K562 (cell line): ENCODE measurements around the gene U2SURP. TPM values are rescaled to one million over a fixed set of nuclear protein-coding genes. Genes with fewer than 3 reads are reported as not detected.

ENCODE experiments used
- ESRRA ChIP-seq: fragments of 450-650 bp; IDR thresholded peaks from 2 replicates; pipeline ENCODE4 v1.6.1; 2014; ENCODE audit warnings: low read depth, mild to moderate bottlenecking, moderate library complexity, borderline replicate concordance
- FIP1L1 ChIP-seq: fragments of 200-400 bp; formaldehyde crosslinking; IDR thresholded peaks from 2 replicates; pipeline ENCODE4 v1.6.1; 2018; ENCODE audit warnings: mild to moderate bottlenecking, low read depth, low read length; ENCODE audit not compliant: poor library complexity, severe bottlenecking
- FOXM1 ChIP-seq, 2 experiments: fragments of 450-650 bp in 1 of 2; sonication (generic) in 1 of 2; formaldehyde crosslinking in 1 of 2; IDR thresholded peaks; 2 replicates each; pipeline versions ENCODE4 v1.6.1 to v1.9.0; 2017 to 2022; ENCODE audit warnings: low read depth in 2 of 2, mild to moderate bottlenecking in 2 of 2, missing genetic modification reagents in 1 of 2, moderate library complexity in 1 of 2
- HLTF ChIP-seq: fragments of 450-650 bp; IDR thresholded peaks from 2 replicates; pipeline ENCODE4 v1.6.1; 2016
- HMBOX1 ChIP-seq: sonication (generic); IDR thresholded peaks from 2 replicates; pipeline ENCODE4 v1.6.1; 2016
- HNRNPL ChIP-seq: fragments of 200-400 bp; formaldehyde crosslinking; IDR thresholded peaks from 2 replicates; pipeline ENCODE4 v1.6.1; 2017; ENCODE audit warnings: low read depth, mild to moderate bottlenecking, low read length
- HNRNPUL1 ChIP-seq: fragments of 200-400 bp; formaldehyde crosslinking; IDR thresholded peaks from 2 replicates; pipeline ENCODE4 v1.6.1; 2017; ENCODE audit warnings: low read length
- NCOA4 ChIP-seq: fragments of 450-650 bp; IDR thresholded peaks from 2 replicates; pipeline ENCODE4 v1.6.1; 2018; ENCODE audit warnings: mild to moderate bottlenecking; ENCODE audit not compliant: partially characterized antibody
- NR2F6 ChIP-seq: fragments of 450-650 bp; formaldehyde crosslinking; IDR thresholded peaks from 2 replicates; pipeline ENCODE4 v1.4.0; 2020; ENCODE audit warnings: mild to moderate bottlenecking
- NUFIP1 ChIP-seq: fragments of 450-650 bp; IDR thresholded peaks from 2 replicates; pipeline ENCODE4 v1.6.1; 2018; ENCODE audit not compliant: partially characterized antibody
- POLR2A ChIP-seq: fragments of 450-650 bp; conservative IDR thresholded peaks from 2 replicates; pipeline ENCODE4 v1.6.1; 2016
- TAF9B ChIP-seq: fragments of 450-650 bp; IDR thresholded peaks from 2 replicates; pipeline ENCODE4 v1.6.1; 2018; ENCODE audit warnings: mild to moderate bottlenecking; ENCODE audit not compliant: partially characterized antibody
- ZEB2 ChIP-seq: fragments of 450-650 bp; IDR thresholded peaks from 2 replicates; pipeline ENCODE4 v1.6.1; 2016
- ZNF197 ChIP-seq: fragments of 200-800 bp; sonication (Bioruptor generic); IDR thresholded peaks from 2 replicates; pipeline ENCODE4 v1.6.1; 2016; ENCODE audit warnings: low read depth, missing genetic modification characterization, missing compliant biosample characterization
- ZNF277 ChIP-seq: fragments of 250-450 bp; sonication (Bioruptor Pico); IDR thresholded peaks from 2 replicates; pipeline ENCODE4 v1.8.0; 2022; ENCODE audit warnings: inconsistent platforms, mild to moderate bottlenecking, moderate library complexity, borderline replicate concordance
- polyA plus RNA-seq, 8 experiments: library from polyadenylated mRNA; depleted of rRNA in 4 of 8; stranded (reverse) in 5 of 8; unstranded in 3 of 8; fragments of >200 nt; fragmentation: Nextera tagmentation in 2 of 8; fragmentation: Illumina TruSeq in 1 of 8; extraction: Ambion mirVana in 2 of 8; extraction: Trizol in 1 of 8; gene quantifications; 2 replicates each; pipeline versions ENCODE4 v1.2.1 to v1.2.3, GENCODE V29; 2011 to 2014; ENCODE audit warnings: inconsistent platforms in 1 of 8, missing spikeins in 1 of 8
- total RNA-seq, 7 experiments: library from RNA; depleted of rRNA in 6 of 7; stranded (reverse); fragments of >200 nt in 6 of 7; fragmentation: Illumina TruSeq in 2 of 7; extraction: Trizol in 2 of 7; gene quantifications; 2 replicates each; pipeline versions ENCODE4 v1.2.1 to v1.2.3, GENCODE V29; 2011 to 2021; ENCODE audit warnings: low replicate concordance in 1 of 7
- TF ChIP-seq, protein P1 (sequence below), 2 experiments: fragments of 150-350 bp in 1 of 2; IDR thresholded peaks; 2 replicates each; pipeline ENCODE4 v1.6.1; 2012 to 2016; ENCODE audit warnings: low read depth in 2 of 2, low read length in 2 of 2, mild to moderate bottlenecking in 1 of 2, moderate library complexity in 1 of 2
- TF ChIP-seq, protein P2 (sequence below): fragments of 250-450 bp; sonication (Bioruptor Pico); IDR thresholded peaks from 2 replicates; pipeline ENCODE4 v1.4.0; 2020
- TF ChIP-seq, protein P3 (sequence below): sonication (generic); formaldehyde crosslinking; IDR thresholded peaks from 2 replicates; pipeline ENCODE4 v1.8.0; 2022; ENCODE audit warnings: mild to moderate bottlenecking, missing genetic modification reagents, borderline replicate concordance

U2SURP gene
- total and polyA plus RNA-seq, 9 of the 15 experiments (the other 6 are each of a cell fraction or from before 2014, with no cell fraction given) = 128 to 322 (median 191) TPM

DNA sequence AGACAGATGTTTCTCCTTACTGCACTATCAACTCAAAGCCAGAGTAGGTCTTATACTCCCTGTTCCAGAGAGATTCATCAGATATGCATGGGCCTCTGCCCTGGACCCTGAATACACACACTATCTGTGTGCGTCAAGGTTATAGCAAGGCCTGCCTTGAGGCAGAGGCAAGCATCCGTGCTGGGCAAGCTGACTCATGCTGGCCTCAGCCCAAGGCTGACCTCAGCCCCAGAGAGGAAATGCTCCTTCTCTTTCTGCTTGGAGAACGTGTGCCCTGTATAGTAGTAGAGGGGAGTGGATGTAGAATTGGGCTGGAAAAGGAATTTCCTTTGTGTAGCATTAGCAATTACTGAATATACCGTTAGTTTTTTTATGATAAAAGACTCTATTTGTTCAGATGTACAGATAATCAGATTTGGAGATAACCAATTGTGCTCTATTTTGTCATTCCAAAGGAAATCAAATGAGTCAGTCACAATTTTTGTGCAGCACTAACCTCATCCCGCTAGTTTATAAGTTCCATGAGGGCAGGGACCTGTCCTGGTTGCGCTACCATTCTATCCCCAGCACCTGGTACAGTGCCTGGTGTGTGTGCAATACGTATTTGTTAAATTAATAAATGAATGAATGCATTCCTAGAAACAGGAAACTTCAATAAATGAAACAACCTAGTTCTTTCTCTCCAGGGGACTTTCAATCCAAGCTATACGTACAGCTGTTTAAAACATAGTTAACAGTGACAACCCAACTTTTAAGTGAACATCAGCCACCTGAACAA lies 24.6 kb upstream of the U2SURP start (continued):
- TF ChIP-seq, protein P1, sequence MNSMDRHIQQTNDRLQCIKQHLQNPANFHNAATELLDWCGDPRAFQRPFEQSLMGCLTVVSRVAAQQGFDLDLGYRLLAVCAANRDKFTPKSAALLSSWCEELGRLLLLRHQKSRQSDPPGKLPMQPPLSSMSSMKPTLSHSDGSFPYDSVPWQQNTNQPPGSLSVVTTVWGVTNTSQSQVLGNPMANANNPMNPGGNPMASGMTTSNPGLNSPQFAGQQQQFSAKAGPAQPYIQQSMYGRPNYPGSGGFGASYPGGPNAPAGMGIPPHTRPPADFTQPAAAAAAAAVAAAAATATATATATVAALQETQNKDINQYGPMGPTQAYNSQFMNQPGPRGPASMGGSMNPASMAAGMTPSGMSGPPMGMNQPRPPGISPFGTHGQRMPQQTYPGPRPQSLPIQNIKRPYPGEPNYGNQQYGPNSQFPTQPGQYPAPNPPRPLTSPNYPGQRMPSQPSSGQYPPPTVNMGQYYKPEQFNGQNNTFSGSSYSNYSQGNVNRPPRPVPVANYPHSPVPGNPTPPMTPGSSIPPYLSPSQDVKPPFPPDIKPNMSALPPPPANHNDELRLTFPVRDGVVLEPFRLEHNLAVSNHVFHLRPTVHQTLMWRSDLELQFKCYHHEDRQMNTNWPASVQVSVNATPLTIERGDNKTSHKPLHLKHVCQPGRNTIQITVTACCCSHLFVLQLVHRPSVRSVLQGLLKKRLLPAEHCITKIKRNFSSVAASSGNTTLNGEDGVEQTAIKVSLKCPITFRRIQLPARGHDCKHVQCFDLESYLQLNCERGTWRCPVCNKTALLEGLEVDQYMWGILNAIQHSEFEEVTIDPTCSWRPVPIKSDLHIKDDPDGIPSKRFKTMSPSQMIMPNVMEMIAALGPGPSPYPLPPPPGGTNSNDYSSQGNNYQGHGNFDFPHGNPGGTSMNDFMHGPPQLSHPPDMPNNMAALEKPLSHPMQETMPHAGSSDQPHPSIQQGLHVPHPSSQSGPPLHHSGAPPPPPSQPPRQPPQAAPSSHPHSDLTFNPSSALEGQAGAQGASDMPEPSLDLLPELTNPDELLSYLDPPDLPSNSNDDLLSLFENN (IDR thresholded peaks at IDR 0.05; ENCODE audit: low read depth in 2 of 2, low read length in 2 of 2) = peak in 1 of 2 experiments; percentile 77; a peak in 1 of 4 replicates
- TF ChIP-seq ZNF197 (no peak), HNRNPUL1 (no peak), ESRRA (peak; percentile 95), FOXM1 (IDR thresholded peaks at IDR 0.05; ENCODE audit: low read depth) (peak; percentile 76), FOXM1 (CRISPR knock-in tag; IDR thresholded peaks at IDR 0.05; ENCODE audit: low read depth) (no peak), NUFIP1 (no peak), HNRNPL (no peak), NCOA4 (no peak), NR2F6 (CRISPR knock-in tag) (no peak), ZEB2 (peak; percentile 77; the same call in 1 of the 2 replicates), FIP1L1 (no peak), POLR2A (0 out of 2 replicates have a peak, but pooled peaks have one; percentile 29), HLTF (no peak), TAF9B (peak; percentile 62), HMBOX1 (no peak), ZNF277 (no peak)
- TF ChIP-seq, protein P2, sequence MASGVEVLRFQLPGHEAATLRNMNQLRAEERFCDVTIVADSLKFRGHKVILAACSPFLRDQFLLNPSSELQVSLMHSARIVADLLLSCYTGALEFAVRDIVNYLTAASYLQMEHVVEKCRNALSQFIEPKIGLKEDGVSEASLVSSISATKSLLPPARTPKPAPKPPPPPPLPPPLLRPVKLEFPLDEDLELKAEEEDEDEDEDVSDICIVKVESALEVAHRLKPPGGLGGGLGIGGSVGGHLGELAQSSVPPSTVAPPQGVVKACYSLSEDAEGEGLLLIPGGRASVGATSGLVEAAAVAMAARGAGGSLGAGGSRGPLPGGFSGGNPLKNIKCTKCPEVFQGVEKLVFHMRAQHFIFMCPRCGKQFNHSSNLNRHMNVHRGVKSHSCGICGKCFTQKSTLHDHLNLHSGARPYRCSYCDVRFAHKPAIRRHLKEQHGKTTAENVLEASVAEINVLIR (CRISPR knock-in tag) = no peak
- TF ChIP-seq, protein P3, sequence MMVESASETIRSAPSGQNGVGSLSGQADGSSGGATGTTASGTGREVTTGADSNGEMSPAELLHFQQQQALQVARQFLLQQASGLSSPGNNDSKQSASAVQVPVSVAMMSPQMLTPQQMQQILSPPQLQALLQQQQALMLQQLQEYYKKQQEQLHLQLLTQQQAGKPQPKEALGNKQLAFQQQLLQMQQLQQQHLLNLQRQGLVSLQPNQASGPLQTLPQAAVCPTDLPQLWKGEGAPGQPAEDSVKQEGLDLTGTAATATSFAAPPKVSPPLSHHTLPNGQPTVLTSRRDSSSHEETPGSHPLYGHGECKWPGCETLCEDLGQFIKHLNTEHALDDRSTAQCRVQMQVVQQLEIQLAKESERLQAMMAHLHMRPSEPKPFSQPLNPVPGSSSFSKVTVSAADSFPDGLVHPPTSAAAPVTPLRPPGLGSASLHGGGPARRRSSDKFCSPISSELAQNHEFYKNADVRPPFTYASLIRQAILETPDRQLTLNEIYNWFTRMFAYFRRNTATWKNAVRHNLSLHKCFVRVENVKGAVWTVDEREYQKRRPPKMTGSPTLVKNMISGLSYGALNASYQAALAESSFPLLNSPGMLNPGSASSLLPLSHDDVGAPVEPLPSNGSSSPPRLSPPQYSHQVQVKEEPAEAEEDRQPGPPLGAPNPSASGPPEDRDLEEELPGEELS = no peak
